22Rv1 (cell line): ENCODE data around the gene GALNT12.

Experiments
- H3K27ac ChIP-seq: fragments of 450-650 bp; 2 replicates; pipeline ENCODE4 v1.5.1; 2017
- CTCF ChIP-seq: fragments of 450-650 bp; IDR thresholded peaks from 2 replicates; pipeline ENCODE4 v1.5.1; 2017; ENCODE audit warnings: mild to moderate bottlenecking
- ZFX ChIP-seq: fragments of 450-650 bp; IDR thresholded peaks from 2 replicates; pipeline ENCODE4 v1.6.1; 2017; ENCODE audit warnings: antibody characterized with exemption, borderline replicate concordance

Gene GALNT12

GRCh38 chr9:98855592-98855991, 48.1 kb downstream of the GALNT12 start:
- TF ChIP-seq ZFX (no peak), CTCF (no peak)
- H3K27ac ChIP-seq = no peak overlapping the region

- no peak overlapping the region for H3K27ac ChIP-seq
- TF ChIP-seq CTCF (no peak), ZFX (no peak)
These were observed 49.5 kb downstream of the GALNT12 start for GRCh38 chr9:98856982-98857381.

GRCh38 chr9:98859941-98860340, 52.5 kb downstream of the GALNT12 start:
- no peak overlapping the region for H3K27ac ChIP-seq
- TF ChIP-seq ZFX (no peak), CTCF (no peak)

- TF ChIP-seq ZFX (no peak), CTCF (no peak)
- no peak overlapping the region for H3K27ac ChIP-seq
These were observed 53.4 kb downstream of the GALNT12 start for GRCh38 chr9:98860871-98861293.

- TF ChIP-seq CTCF (no peak), ZFX (no peak)
- no peak overlapping the region for H3K27ac ChIP-seq
These were observed 54.5 kb downstream of the GALNT12 start for GRCh38 chr9:98861781-98862504.

- TF ChIP-seq ZFX (no peak), CTCF (no peak)
- H3K27ac ChIP-seq = no peak overlapping the region
These were observed 55.5 kb downstream of the GALNT12 start for GRCh38 chr9:98862936-98863335.

GRCh38 chr9:98864281-98865174, 57.1 kb downstream of the GALNT12 start:
- TF ChIP-seq CTCF = no peak
- TF ChIP-seq ZFX = no peak
- no peak overlapping the region for H3K27ac ChIP-seq
